Vagina (tissue), 2 donors: ENCODE results near the gene MRPS27. TPM values are rescaled to one million over a fixed set of nuclear protein-coding genes. Genes with fewer than 3 reads are reported as not detected.
A peak's percentile ranks its signal among the peaks of the same experiment; 100 is the strongest.

Source experiments
- DNase-seq, 2 donors: peaks; one replicate each; pipeline ENCODE4 v3.0.0-alpha.2; 2017; ENCODE audit errors: extremely low spot score in 2 of 2
- H3K27ac ChIP-seq: fragments of 200-600 bp; sonication (generic); one replicate; pipeline ENCODE4 v1.5.1; 2019
- H3K27me3 ChIP-seq: fragments of 200-600 bp; sonication (generic); one replicate; pipeline ENCODE4 v1.5.1; 2019
- H3K36me3 ChIP-seq, 2 donors: fragments of 200-600 bp; sonication (generic); one replicate each; pipeline ENCODE4 v1.5.1; 2017 to 2019
- H3K4me1 ChIP-seq: fragments of 200-600 bp; sonication (generic); one replicate; pipeline ENCODE4 v1.5.1; 2019
- H3K4me3 ChIP-seq, 2 donors: fragments of 200-600 bp; sonication (generic); 1 replicate in 1 of 2; 2 replicates in 1 of 2; pipeline ENCODE4 v1.5.1; 2016 to 2019
- H3K9me3 ChIP-seq: fragments of 200-600 bp; sonication (generic); one replicate; pipeline ENCODE4 v1.5.1; 2019
- POLR2A ChIP-seq, 2 donors: fragments of 450-650 bp; IDR thresholded peaks; one replicate each; pipeline ENCODE4 v1.6.1; 2017; ENCODE audit warnings: antibody characterized with exemption in 2 of 2, mild to moderate bottlenecking in 2 of 2, moderate library complexity in 2 of 2
- POLR2AphosphoS5 ChIP-seq, 2 donors: sonication (generic); formaldehyde crosslinking; IDR thresholded peaks; one replicate each; pipeline ENCODE4 v1.9.0; 2017; ENCODE audit warnings: antibody characterized with exemption in 2 of 2, mild to moderate bottlenecking in 2 of 2, low read depth in 1 of 2; ENCODE audit not compliant: insufficient read depth in 1 of 2
- intact Hi-C: fragments of 100-400 bp; cut with DNase I; formaldehyde crosslinking; loops from one replicate; pipeline ENCODE4 v1.15.1; 2023
- total RNA-seq: library from RNA; depleted of rRNA; stranded (reverse); fragments of >200 nt; gene quantifications from one replicate; pipeline ENCODE4 v1.2.3, GENCODE V29; 2016
- TF ChIP-seq, protein P1 (sequence below), 3 experiments: fragments of 450-650 bp in 2 of 3; fragments of 200-600 bp in 1 of 3; sonication (generic) in 1 of 3; IDR thresholded peaks; one replicate each; pipeline ENCODE4 v1.5.1; 2017 to 2019; ENCODE audit warnings: antibody characterized with exemption in 3 of 3, mild to moderate bottlenecking in 2 of 3, moderate library complexity in 2 of 3

Gene MRPS27
- total RNA-seq, 1 donor from 2014 or later = 44.9 TPM

- DNase-seq = no peak
- Histone ChIP-seq H3K4me3 (no peak overlapping the region), H3K27me3 (no peaks in the 10 kb centered on the region), H3K36me3 (no peaks in the 10 kb centered on the region), H3K27ac (no peak overlapping the region), H3K4me1 (no peaks in the 10 kb centered on the region), H3K9me3 (no peaks in the 10 kb centered on the region)
- TF ChIP-seq POLR2AphosphoS5 (IDR thresholded peaks at IDR 0.05; ENCODE audit: insufficient read depth in 1 of 2, low read depth in 1 of 2) (peak in 1 of 2 donors; percentile 24), POLR2A (IDR thresholded peaks at IDR 0.05) (no peak)
- TF ChIP-seq, protein P1, sequence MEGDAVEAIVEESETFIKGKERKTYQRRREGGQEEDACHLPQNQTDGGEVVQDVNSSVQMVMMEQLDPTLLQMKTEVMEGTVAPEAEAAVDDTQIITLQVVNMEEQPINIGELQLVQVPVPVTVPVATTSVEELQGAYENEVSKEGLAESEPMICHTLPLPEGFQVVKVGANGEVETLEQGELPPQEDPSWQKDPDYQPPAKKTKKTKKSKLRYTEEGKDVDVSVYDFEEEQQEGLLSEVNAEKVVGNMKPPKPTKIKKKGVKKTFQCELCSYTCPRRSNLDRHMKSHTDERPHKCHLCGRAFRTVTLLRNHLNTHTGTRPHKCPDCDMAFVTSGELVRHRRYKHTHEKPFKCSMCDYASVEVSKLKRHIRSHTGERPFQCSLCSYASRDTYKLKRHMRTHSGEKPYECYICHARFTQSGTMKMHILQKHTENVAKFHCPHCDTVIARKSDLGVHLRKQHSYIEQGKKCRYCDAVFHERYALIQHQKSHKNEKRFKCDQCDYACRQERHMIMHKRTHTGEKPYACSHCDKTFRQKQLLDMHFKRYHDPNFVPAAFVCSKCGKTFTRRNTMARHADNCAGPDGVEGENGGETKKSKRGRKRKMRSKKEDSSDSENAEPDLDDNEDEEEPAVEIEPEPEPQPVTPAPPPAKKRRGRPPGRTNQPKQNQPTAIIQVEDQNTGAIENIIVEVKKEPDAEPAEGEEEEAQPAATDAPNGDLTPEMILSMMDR (IDR thresholded peaks at IDR 0.05) = peak; percentile 50 to 86 (median 62)
- intact Hi-C loops = no loop called here
These were observed 46.4 kb upstream of the MRPS27 start for GRCh38 chr5:72366324-72366976.

- Histone ChIP-seq H3K36me3 (peaks cover 0 to 12% of the 10 kb centered on the region in 2 donors), H3K9me3 (no peaks in the 10 kb centered on the region), H3K27ac (no peak overlapping the region), H3K4me1 (no peaks in the 10 kb centered on the region), H3K27me3 (no peaks in the 10 kb centered on the region), H3K4me3 (no peak overlapping the region)
- DNase-seq = no peak
- intact Hi-C loops = no loop called here
- TF ChIP-seq, protein P1 (IDR thresholded peaks at IDR 0.05) = no peak
- TF ChIP-seq POLR2AphosphoS5 (IDR thresholded peaks at IDR 0.05; ENCODE audit: insufficient read depth in 1 of 2, low read depth in 1 of 2) (no peak), POLR2A (IDR thresholded peaks at IDR 0.05) (no peak)
These were observed 44.9 kb upstream of the MRPS27 start for GRCh38 chr5:72364951-72365350.

- Histone ChIP-seq H3K27ac (no peak overlapping the region), H3K36me3 (peaks cover 0 to 17% of the 10 kb centered on the region in 2 donors), H3K4me3 (no peak overlapping the region), H3K9me3 (no peaks in the 10 kb centered on the region), H3K27me3 (no peaks in the 10 kb centered on the region), H3K4me1 (no peaks in the 10 kb centered on the region)
- intact Hi-C loops = no loop called here
- TF ChIP-seq, protein P1 (IDR thresholded peaks at IDR 0.05) = no peak
- no peak for TF ChIP-seq POLR2A (IDR thresholded peaks at IDR 0.05)
- TF ChIP-seq POLR2AphosphoS5 (IDR thresholded peaks at IDR 0.05; ENCODE audit: insufficient read depth in 1 of 2, low read depth in 1 of 2) = no peak
- no peak for DNase-seq
These were observed 44.1 kb upstream of the MRPS27 start for GRCh38 chr5:72364171-72364570.

DNA sequence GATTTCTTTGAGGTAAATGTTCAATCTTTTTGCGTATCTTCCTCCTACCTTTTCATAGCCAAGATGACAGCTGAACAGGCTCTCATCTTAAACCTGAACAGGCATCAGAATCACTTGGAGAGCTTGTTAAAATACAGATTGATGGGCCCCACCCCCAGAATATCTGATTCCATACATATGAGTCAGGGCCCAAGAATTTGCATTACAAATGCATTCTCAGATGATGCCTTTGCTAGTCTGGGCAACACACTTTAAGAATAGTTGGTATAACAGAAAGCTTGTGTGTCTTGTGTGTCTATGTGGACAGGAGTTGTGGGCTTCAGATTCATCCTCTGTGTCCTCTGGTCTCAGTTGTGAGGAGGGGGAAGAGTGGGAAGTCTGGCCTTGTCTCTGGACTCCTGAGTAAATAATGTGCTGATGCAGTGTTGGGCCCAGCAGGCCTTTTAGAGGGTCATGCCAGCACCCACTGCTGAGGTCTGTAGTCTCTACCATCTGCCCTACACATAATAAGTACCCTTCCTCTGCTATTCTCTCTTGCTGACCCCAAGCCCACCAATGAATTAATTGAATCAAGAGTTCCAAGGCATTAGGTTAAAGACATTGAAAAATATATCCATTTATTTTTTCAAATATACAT is 43.2 kb upstream of the MRPS27 start:
- no peaks in the 10 kb centered on the region for H3K27me3 ChIP-seq
- intact Hi-C loops = no loop called here
- peaks cover 0 to 17% of the 10 kb centered on the region in 2 donors for H3K36me3 ChIP-seq
- DNase-seq = no peak
- no peaks in the 10 kb centered on the region for H3K4me1 ChIP-seq
- no peaks in the 10 kb centered on the region for H3K9me3 ChIP-seq
- H3K27ac ChIP-seq = no peak overlapping the region
- H3K4me3 ChIP-seq = no peak overlapping the region
- no peak for TF ChIP-seq POLR2AphosphoS5 (IDR thresholded peaks at IDR 0.05; ENCODE audit: insufficient read depth in 1 of 2, low read depth in 1 of 2)
- TF ChIP-seq POLR2A (IDR thresholded peaks at IDR 0.05) = no peak
- TF ChIP-seq, protein P1 (IDR thresholded peaks at IDR 0.05) = no peak

DNA sequence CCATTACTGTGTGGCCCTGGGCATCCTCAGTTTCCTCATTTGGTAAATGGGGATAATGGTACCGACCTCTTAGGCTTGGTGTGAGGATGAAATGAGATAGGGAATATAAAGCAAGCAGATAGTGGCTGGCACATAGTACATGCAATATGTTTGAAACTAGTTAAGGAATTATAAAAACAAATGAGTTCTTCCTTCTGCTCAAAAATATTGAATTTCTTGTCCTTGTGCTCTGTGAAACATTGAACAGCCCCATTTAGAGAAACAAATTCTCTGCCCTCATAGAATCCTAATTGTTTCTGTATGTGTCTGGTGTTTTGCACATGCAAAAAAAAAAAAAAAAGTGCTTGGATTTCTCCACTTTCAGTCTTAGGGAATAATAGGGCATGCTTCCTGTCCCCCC is 39.8 kb upstream of the MRPS27 start:
- Histone ChIP-seq H3K27ac (no peak overlapping the region), H3K4me1 (no peaks in the 10 kb centered on the region), H3K36me3 (peaks cover 0 to 17% of the 10 kb centered on the region in 2 donors), H3K4me3 (no peak overlapping the region), H3K9me3 (no peaks in the 10 kb centered on the region), H3K27me3 (no peaks in the 10 kb centered on the region)
- intact Hi-C loops = no loop called here
- TF ChIP-seq POLR2A (IDR thresholded peaks at IDR 0.05) = no peak
- no peak for TF ChIP-seq POLR2AphosphoS5 (IDR thresholded peaks at IDR 0.05; ENCODE audit: insufficient read depth in 1 of 2, low read depth in 1 of 2)
- TF ChIP-seq, protein P1 (IDR thresholded peaks at IDR 0.05) = no peak
- no peak for DNase-seq
